ENCODE data around the gene ZNF606. TPM values are rescaled to one million over a fixed set of nuclear protein-coding genes. Genes with fewer than 3 reads are reported as not detected.

Gene ZNF606
- total RNA-seq, 1 donor, result 17.9 TPM

DNA sequence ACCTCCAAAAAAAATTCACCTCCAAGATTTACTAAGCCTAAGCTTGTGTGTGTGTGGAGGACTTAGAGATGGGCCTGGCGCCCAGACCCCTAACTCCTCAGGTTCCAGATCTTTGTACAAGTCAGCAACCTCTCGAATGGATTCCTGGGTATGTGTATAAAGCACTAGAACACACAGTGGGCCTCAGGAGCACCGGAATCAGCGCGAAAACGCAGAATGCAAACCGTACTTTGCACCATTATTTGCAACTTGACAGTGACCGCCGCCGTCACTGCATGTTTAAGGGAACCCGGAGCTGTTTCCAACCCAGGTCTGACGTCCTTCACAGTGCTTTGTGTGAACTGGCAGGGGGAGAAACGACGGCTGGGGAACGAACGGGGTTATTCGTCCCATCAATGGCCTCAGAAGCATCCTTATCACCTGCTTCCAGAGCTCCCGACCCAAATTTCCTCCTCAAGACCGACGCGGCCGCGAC is 688 bp downstream of the ZNF606 start:
- DNase-seq (ENCODE audit: low read depth), result peak; percentile 14
- peak overlapping the region; percentile 84 for H3K4me3 ChIP-seq (ENCODE audit: low read depth, low read length)
- no peak for TF ChIP-seq CTCF (IDR thresholded peaks at IDR 0.05; ENCODE audit: insufficient read depth, low read length)

DNA sequence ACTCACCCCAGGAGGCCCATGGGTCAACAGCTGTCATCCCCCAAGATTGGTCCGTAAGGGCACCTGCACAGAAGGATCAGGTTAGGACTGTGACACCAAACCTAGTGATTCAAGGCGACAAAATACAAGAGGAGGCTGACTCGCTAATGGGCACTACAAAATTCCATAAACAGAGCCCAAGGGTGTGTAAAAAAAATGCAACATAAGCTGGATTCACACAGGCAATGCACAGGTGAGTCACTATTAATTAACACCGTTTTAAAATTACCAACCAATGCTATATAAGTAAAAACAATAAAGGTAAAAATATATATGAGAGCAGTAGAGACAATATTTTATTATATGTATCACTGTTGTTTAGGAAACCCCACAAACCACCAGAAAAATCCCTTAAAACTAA is 1.9 kb downstream of the ZNF606 start:
- H3K4me3 ChIP-seq (ENCODE audit: low read depth, low read length), result no peak overlapping the region
- no peak for TF ChIP-seq CTCF (IDR thresholded peaks at IDR 0.05; ENCODE audit: insufficient read depth, low read length)
- no peak for DNase-seq (ENCODE audit: low read depth)

GRCh38 chr19:57992841-57993240 is 9.8 kb downstream of the ZNF606 start:
- no peak overlapping the region for H3K4me3 ChIP-seq (ENCODE audit: low read depth, low read length)
- DNase-seq (ENCODE audit: low read depth), result no peak
- TF ChIP-seq CTCF (IDR thresholded peaks at IDR 0.05; ENCODE audit: insufficient read depth, low read length), result no peak

GRCh38 chr19:57978586-57979289 is 23.9 kb downstream of the ZNF606 start:
- no peak overlapping the region for H3K4me3 ChIP-seq (ENCODE audit: low read depth, low read length)
- peak; percentile 5 for DNase-seq (ENCODE audit: low read depth)
- TF ChIP-seq CTCF (IDR thresholded peaks at IDR 0.05; ENCODE audit: insufficient read depth, low read length), result no peak

GRCh38 chr19:57974434-57974833 is 28.2 kb downstream of the ZNF606 start, which contains the start of gene C19orf18:
TSS of gene C19orf18 (minus strand) at chr19:57974534. CDS start at chr19:57974432, 102 bp downstream.
- DNase-seq (ENCODE audit: low read depth), result no peak
- no peak within 1 kb of the TSS for H3K4me3 ChIP-seq (ENCODE audit: low read depth, low read length)
- no peak for TF ChIP-seq CTCF (IDR thresholded peaks at IDR 0.05; ENCODE audit: insufficient read depth, low read length)

DNA sequence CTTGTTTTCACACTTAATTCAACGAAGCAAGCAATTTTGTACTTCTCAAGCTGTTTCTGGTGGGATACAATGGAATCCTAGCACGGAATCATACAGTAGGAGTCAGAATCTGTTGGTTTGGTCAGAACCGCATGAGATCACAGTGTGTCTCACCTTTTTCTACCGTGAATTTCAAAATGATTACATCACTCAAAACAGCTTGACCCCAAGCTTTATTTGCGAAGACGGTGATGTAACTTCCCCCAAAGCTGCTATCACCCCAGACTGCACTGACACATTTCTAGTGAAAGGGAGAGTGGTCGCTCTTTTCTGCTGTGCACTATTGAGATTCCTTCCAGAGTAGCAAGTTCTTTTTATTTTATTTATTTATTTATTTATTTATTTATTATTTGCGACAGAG is 37.9 kb downstream of the ZNF606 start:
- no peak for DNase-seq (ENCODE audit: low read depth)
- TF ChIP-seq CTCF (IDR thresholded peaks at IDR 0.05; ENCODE audit: insufficient read depth, low read length), result no peak

More for the DNA sequence above, 37.9 kb downstream of the ZNF606 start:
- no peak overlapping the region for H3K4me3 ChIP-seq (ENCODE audit: low read depth, low read length)

Data from fibroblast of the aortic adventitia (primary cell).